HepG2 (cell line): ENCODE data around the gene TBC1D20. TPM values are rescaled to one million over a fixed set of nuclear protein-coding genes. Genes with fewer than 3 reads are reported as not detected.
A peak's percentile ranks its signal among the peaks of the same experiment; 100 is the strongest.

Experiments used
- CBX2 ChIP-seq, 2 experiments: fragments of 200-600 bp in 1 of 2; sonication (generic); formaldehyde crosslinking in 1 of 2; IDR thresholded peaks; 2 replicates each; pipeline versions ENCODE4 v1.7.0 to v1.8.1; 2018 to 2022; ENCODE audit warnings: low read depth in 2 of 2, low read length in 1 of 2, mild to moderate bottlenecking in 1 of 2, missing genetic modification reagents in 1 of 2
- CREB1 ChIP-seq, 2 experiments: fragments of 450-650 bp in 1 of 2; IDR thresholded peaks; 2 replicates each; pipeline ENCODE4 v1.6.1; 2016 to 2017; ENCODE audit warnings: control low read depth in 1 of 2, mild to moderate bottlenecking in 1 of 2, missing compliant biosample characterization in 1 of 2, missing genetic modification characterization in 1 of 2
- CSRNP1 ChIP-seq: sonication (generic); formaldehyde crosslinking; IDR thresholded peaks from 2 replicates; pipeline ENCODE4 v1.8.1; 2023; ENCODE audit warnings: mild to moderate bottlenecking, missing genetic modification reagents
- GMEB2 ChIP-seq: IDR thresholded peaks from 2 replicates; pipeline ENCODE4 v1.6.1; 2016; ENCODE audit warnings: missing biosample characterization, missing genetic modification reagents, low read depth
- HIVEP1 ChIP-seq: sonication (generic); formaldehyde crosslinking; IDR thresholded peaks from 2 replicates; pipeline ENCODE4 v1.4.0; 2020; ENCODE audit warnings: mild to moderate bottlenecking, missing genetic modification reagents
- NR2F6 ChIP-seq, 2 experiments: IDR thresholded peaks; 2 replicates each; pipeline ENCODE4 v1.6.1; 2016; ENCODE audit warnings: antibody characterized with exemption in 1 of 2, mild to moderate bottlenecking in 1 of 2
- TBL1XR1 ChIP-seq: fragments of 150-350 bp; IDR thresholded peaks from 2 replicates; pipeline ENCODE4 v1.6.1; 2014; ENCODE audit warnings: borderline replicate concordance, low read length; ENCODE audit not compliant: partially characterized antibody
- ZKSCAN1 ChIP-seq: fragments of 150-350 bp; IDR thresholded peaks from 2 replicates; pipeline ENCODE4 v1.6.1; 2014; ENCODE audit warnings: low read length
- ZNF124 ChIP-seq: sonication (generic); formaldehyde crosslinking; IDR thresholded peaks from 2 replicates; pipeline ENCODE4 v1.4.0; 2020; ENCODE audit warnings: missing genetic modification reagents
- ZNF367 ChIP-seq: sonication (generic); formaldehyde crosslinking; IDR thresholded peaks from 2 replicates; pipeline ENCODE4 v1.4.0; 2020; ENCODE audit warnings: missing genetic modification reagents, borderline replicate concordance
- ZNF792 ChIP-seq: IDR thresholded peaks from 2 replicates; pipeline ENCODE4 v1.6.1; 2016
- ZSCAN25 ChIP-seq: sonication (generic); formaldehyde crosslinking; IDR thresholded peaks from 2 replicates; pipeline ENCODE4 v1.8.0; 2022; ENCODE audit warnings: mild to moderate bottlenecking, missing genetic modification reagents
- polyA plus RNA-seq, 8 experiments: library from polyadenylated mRNA; depleted of rRNA in 3 of 8; stranded (reverse) in 7 of 8; unstranded in 1 of 8; fragments of >200 nt; fragmentation: Illumina TruSeq in 4 of 8; extraction: Trizol in 4 of 8; gene quantifications; 2 replicates each; pipeline versions ENCODE4 v1.2.1 to v1.2.3, GENCODE V29; 2011 to 2016; ENCODE audit warnings: low read depth in 4 of 8, missing spikeins in 1 of 8, mixed read lengths in 1 of 8; ENCODE audit not compliant: insufficient read depth in 1 of 8
- total RNA-seq, 5 experiments: library from RNA; depleted of rRNA; stranded (reverse); fragments of >200 nt; fragmentation: Illumina TruSeq; extraction: Trizol; gene quantifications; 2 replicates each; pipeline ENCODE4 v1.2.3, GENCODE V29; 2016; ENCODE audit warnings: low read depth in 1 of 5
- TF ChIP-seq, protein P1 (sequence below): sonication (generic); formaldehyde crosslinking; IDR thresholded peaks from 2 replicates; pipeline ENCODE4 v1.5.0; 2020; ENCODE audit warnings: mild to moderate bottlenecking, missing genetic modification reagents, borderline replicate concordance
- TF ChIP-seq, protein P2 (sequence below), 2 experiments: IDR thresholded peaks; 2 replicates each; pipeline ENCODE4 v1.6.1; 2011 to 2012; ENCODE audit warnings: low read length in 2 of 2, borderline replicate concordance in 1 of 2, low read depth in 1 of 2, mild to moderate bottlenecking in 1 of 2, moderate library complexity in 1 of 2
- TF ChIP-seq, protein P3 (sequence below): IDR thresholded peaks from 2 replicates; pipeline ENCODE4 v1.6.1; 2016; ENCODE audit warnings: low read depth, borderline replicate concordance

TBC1D20 gene
- total and polyA plus RNA-seq, 2 of the 13 experiments (the other 11 are each of a cell fraction or from before 2014, with no cell fraction given): 36.6 to 47.1 TPM

DNA sequence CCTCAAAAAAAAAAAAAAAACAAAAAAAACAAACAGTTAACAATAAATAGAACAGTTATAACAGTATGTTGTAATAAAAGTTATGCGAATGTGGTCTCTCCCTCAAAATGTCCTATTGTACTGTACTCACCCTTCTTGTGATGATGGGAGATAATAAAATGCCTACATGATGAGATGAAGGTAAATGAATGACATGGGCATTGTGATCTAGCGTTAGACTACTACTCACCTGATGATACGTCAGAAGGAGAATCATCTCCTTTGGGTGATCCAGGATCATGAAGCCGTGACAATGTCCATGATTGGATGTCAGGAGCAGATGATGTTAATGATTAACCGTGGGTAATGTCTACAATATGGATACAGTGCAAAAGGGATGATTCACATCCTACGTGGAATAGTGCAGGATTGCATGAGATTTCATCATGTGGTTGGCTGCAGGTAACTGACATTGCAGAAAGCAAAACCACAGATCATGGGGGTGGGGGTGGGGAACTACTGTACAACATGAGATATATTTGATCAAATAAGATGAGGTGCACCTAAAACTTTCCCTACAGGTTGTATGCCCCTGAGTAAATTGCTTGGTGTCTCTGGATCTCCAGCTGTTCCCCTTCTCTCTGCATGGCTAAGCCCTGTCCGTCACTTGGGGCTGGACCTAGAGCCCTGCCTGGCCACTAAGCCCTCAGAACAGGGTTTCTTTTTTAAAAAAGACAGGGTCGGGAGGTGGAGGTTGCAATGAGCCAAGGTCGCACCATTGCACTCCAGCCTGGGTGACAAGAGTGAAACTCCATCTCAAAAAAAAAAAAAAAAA lies 60.4 kb downstream of the TBC1D20 start (continued):
- TF ChIP-seq, protein P1, sequence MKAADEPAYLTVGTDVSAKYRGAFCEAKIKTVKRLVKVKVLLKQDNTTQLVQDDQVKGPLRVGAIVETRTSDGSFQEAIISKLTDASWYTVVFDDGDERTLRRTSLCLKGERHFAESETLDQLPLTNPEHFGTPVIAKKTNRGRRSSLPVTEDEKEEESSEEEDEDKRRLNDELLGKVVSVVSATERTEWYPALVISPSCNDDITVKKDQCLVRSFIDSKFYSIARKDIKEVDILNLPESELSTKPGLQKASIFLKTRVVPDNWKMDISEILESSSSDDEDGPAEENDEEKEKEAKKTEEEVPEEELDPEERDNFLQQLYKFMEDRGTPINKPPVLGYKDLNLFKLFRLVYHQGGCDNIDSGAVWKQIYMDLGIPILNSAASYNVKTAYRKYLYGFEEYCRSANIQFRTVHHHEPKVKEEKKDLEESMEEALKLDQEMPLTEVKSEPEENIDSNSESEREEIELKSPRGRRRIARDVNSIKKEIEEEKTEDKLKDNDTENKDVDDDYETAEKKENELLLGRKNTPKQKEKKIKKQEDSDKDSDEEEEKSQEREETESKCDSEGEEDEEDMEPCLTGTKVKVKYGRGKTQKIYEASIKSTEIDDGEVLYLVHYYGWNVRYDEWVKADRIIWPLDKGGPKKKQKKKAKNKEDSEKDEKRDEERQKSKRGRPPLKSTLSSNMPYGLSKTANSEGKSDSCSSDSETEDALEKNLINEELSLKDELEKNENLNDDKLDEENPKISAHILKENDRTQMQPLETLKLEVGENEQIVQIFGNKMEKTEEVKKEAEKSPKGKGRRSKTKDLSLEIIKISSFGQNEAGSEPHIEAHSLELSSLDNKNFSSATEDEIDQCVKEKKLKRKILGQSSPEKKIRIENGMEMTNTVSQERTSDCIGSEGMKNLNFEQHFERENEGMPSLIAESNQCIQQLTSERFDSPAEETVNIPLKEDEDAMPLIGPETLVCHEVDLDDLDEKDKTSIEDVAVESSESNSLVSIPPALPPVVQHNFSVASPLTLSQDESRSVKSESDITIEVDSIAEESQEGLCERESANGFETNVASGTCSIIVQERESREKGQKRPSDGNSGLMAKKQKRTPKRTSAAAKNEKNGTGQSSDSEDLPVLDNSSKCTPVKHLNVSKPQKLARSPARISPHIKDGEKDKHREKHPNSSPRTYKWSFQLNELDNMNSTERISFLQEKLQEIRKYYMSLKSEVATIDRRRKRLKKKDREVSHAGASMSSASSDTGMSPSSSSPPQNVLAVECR (CRISPR knock-in tag): no peak; the same call in 1 of the 2 replicates
- TF ChIP-seq CSRNP1 (CRISPR knock-in tag) (peak; percentile 74), CBX2 (IDR thresholded peaks at IDR 0.05; ENCODE audit: low read depth, low read length) (no peak), CBX2 (CRISPR knock-in tag; IDR thresholded peaks at IDR 0.05; ENCODE audit: low read depth) (no peak), GMEB2 (CRISPR knock-in tag) (0 out of 2 replicates have a peak, but pooled peaks have one; percentile 28), HIVEP1 (CRISPR knock-in tag) (no peak), ZNF124 (CRISPR knock-in tag) (peak; percentile 92; the same call in 1 of the 2 replicates), ZSCAN25 (CRISPR knock-in tag) (no peak), CREB1 (IDR thresholded peaks at IDR 0.05) (peak; percentile 98), CREB1 (CRISPR knock-in tag; IDR thresholded peaks at IDR 0.05) (peak; percentile 98), NR2F6 (IDR thresholded peaks at IDR 0.05) (peak; percentile 57; the same call in 1 of the 2 replicates), NR2F6 (CRISPR knock-in tag; IDR thresholded peaks at IDR 0.05) (peak; percentile 68), TBL1XR1 (peak; percentile 21), ZKSCAN1 (no peak), ZNF792 (CRISPR knock-in tag) (peak; percentile 86), ZNF367 (CRISPR knock-in tag) (no peak)
- TF ChIP-seq, protein P2, sequence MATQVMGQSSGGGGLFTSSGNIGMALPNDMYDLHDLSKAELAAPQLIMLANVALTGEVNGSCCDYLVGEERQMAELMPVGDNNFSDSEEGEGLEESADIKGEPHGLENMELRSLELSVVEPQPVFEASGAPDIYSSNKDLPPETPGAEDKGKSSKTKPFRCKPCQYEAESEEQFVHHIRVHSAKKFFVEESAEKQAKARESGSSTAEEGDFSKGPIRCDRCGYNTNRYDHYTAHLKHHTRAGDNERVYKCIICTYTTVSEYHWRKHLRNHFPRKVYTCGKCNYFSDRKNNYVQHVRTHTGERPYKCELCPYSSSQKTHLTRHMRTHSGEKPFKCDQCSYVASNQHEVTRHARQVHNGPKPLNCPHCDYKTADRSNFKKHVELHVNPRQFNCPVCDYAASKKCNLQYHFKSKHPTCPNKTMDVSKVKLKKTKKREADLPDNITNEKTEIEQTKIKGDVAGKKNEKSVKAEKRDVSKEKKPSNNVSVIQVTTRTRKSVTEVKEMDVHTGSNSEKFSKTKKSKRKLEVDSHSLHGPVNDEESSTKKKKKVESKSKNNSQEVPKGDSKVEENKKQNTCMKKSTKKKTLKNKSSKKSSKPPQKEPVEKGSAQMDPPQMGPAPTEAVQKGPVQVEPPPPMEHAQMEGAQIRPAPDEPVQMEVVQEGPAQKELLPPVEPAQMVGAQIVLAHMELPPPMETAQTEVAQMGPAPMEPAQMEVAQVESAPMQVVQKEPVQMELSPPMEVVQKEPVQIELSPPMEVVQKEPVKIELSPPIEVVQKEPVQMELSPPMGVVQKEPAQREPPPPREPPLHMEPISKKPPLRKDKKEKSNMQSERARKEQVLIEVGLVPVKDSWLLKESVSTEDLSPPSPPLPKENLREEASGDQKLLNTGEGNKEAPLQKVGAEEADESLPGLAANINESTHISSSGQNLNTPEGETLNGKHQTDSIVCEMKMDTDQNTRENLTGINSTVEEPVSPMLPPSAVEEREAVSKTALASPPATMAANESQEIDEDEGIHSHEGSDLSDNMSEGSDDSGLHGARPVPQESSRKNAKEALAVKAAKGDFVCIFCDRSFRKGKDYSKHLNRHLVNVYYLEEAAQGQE (IDR thresholded peaks at IDR 0.05; ENCODE audit: borderline replicate concordance in 1 of 2, low read depth in 1 of 2, low read length in 2 of 2): peak in 1 of 2 experiments; percentile 56; a peak in 2 of 4 replicates
- TF ChIP-seq, protein P3, sequence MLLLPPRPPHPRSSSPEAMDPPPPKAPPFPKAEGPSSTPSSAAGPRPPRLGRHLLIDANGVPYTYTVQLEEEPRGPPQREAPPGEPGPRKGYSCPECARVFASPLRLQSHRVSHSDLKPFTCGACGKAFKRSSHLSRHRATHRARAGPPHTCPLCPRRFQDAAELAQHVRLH: peak; percentile 50; the same call in 1 of the 2 replicates
